ENCODE measurements around the gene ZNF763.
A peak's percentile ranks its signal among the peaks of the same experiment; 100 is the strongest.
"Not testable (repeated sequence)": the region's sequence is repeated elsewhere in the genome, so short reads cannot be mapped to it uniquely, and the experiment has no call there.

The ZNF763 gene

DNA sequence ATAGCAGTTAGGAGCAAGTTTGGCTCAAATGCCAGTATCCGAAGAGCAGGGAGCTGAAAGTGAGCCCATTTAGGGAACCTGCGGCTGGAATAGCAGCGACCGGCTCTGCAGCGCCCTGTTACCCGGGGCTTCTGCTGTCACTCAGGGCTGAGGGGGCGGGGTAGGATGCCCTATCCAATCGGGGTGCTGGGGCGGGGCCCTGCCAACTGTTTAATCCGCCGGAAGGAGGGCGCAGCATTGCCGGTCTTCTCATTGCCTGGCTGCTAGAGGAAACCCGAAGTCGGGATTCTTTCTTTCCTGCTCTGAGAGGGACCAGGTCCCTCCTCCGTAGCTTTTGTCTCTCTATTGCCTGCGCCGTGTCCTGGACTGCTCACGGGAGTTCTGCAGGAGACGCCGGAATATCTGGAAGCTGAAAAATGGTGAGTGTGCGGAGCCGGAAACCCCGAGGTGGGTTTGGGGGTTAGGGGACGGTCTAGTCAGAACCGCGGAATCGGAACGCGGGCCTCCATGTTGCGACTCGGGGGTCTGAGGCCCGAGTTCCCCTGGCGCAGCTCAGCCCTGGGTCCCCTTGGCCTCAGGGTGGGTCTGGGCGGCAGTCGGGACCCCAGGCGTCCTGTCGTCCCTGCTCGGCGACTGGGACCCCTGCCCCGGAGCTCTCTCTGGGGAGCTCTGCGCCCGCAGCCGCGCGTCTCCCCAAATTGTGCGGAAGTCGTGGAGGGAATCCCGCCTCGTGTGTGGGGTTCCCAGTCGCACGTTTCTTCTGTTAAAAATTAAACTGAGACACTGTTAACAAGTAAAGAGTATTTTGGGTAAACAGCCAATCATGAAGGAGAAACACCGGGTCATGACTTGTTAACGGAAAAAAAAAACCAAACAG, 22.8 kb downstream of the ZNF763 start:
- H3K9ac ChIP-seq (ENCODE audit: low read depth, low read length): peak overlapping the region; percentile 44
- H3K4me1 ChIP-seq (ENCODE audit: insufficient read depth, low read length): no peaks in the 10 kb centered on the region
- no peaks in the 10 kb centered on the region for H3K36me3 ChIP-seq (ENCODE audit: insufficient read depth, low read length)
- peaks cover 6% of the 10 kb centered on the region for H3K9me3 ChIP-seq (ENCODE audit: control insufficient read depth, insufficient read depth, low read length)

DNA sequence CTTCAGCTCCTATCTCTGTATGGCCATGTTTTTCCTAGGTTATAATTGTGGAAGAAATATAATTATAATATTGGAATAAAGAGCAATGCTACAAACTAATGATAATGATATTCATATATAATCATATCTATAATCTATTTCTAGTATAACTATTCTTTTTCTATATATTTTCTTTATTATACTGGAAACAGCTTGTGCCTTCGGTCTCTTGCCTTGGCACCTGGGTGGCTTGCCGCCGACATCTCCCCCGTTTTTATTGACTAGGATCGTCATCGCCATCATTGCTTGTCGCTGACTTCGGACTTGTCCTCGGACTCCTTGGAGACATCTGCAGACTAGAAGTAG, 24.2 kb downstream of the ZNF763 start:
- Histone ChIP-seq H3K36me3 (ENCODE audit: insufficient read depth, low read length) (no peaks in the 10 kb centered on the region), H3K4me1 (ENCODE audit: insufficient read depth, low read length) (no peaks in the 10 kb centered on the region), H3K9ac (ENCODE audit: low read depth, low read length) (no peak overlapping the region), H3K9me3 (ENCODE audit: control insufficient read depth, insufficient read depth, low read length) (peaks cover 3% of the 10 kb centered on the region; the same call in 1 of the 2 replicates)

DNA sequence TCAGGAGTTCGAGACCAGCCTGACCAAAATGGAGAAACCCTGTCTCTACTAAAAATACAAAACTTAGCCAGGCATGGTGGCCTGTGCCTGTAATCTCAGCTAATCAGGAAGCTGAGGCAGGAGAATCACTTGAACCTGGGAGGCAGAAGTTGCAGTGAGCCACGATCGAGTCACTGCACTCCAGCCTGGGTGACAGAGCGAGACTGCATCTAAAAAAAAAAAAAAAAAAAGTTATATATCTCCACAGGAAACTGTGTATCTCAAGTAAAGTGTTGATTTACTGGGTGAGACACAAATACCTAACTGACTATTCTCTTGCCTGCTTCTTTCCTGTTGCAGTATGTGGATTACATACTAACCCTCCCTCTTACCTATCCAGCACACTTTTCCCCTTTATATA, 27.1 kb downstream of the ZNF763 start:
- H3K9ac ChIP-seq (ENCODE audit: low read depth, low read length); H3K36me3 ChIP-seq (ENCODE audit: insufficient read depth, low read length); H3K9me3 ChIP-seq (ENCODE audit: control insufficient read depth, insufficient read depth, low read length): not testable (repeated sequence)

DNA sequence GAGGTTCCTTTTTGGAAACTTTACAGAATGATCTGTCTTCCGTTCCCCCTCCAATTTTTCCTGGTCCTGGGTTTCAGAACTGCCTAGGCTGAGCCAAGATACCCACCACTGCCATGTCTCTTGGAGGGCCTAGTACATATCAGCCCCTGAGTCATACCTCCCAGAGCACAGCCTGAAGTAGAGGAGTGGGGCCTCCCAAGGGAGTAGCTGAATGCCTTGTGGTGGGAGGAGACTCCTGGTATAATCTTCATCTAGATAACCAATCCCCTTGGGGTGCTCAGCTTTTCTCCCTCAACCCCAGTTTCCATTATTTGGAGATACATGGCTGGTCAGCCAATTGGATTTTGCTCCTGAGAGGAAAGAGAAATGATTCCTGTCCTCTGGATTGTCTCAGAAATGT, 30.3 kb downstream of the ZNF763 start:
- H3K4me1 ChIP-seq (ENCODE audit: insufficient read depth, low read length): no peaks in the 10 kb centered on the region
- peaks cover 2% of the 10 kb centered on the region for H3K9me3 ChIP-seq (ENCODE audit: control insufficient read depth, insufficient read depth, low read length)
- H3K9ac ChIP-seq (ENCODE audit: low read depth, low read length): no peak overlapping the region
- H3K36me3 ChIP-seq (ENCODE audit: insufficient read depth, low read length): no peaks in the 10 kb centered on the region

More for the DNA sequence above, 27.1 kb downstream of the ZNF763 start:
- H3K4me1 ChIP-seq (ENCODE audit: insufficient read depth, low read length): not testable (repeated sequence)

DNA sequence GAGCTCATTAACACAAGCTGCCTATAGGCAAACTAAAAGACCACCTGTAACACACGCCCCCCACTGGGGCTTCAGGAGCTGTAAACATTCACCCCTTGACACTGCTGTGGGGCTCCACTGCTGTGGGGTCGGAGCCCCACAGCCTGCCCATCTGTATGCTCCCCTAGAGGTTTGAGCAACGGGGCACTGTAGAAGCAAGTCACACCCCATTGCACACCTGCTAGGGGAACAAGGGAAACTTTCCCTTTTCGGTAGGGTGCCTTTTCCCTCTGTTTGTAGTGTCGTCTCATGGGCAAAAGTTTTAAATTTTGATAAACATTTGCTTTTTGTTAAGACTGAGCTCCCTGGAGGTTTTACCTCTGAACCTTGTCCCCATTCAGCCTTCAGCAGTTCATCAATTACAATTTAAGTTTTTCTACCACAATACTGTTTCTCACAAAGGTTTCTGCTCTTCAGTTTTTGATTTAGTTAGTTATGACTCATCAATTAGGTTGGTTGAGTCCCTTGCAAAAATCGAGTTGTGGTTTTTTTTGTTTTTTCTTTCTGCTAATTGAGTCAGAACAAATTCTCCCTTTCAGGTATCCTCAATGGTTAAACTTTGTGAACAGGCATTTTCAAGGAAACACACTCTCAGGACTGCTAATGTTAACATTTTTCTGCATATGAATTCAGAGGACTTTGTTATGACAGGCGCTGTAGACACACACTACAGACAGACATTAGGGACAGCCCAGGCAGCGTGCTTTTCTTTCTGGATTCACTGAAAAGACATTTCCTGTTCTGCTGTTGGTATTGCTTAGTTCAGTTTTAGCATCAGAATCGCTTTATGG, 35.5 kb downstream of the ZNF763 start:
- no peaks in the 10 kb centered on the region; the same call in 1 of the 2 replicates for H3K36me3 ChIP-seq (ENCODE audit: insufficient read depth, low read length)
- H3K9ac ChIP-seq (ENCODE audit: low read depth, low read length): no peak overlapping the region
- no peaks in the 10 kb centered on the region for H3K4me1 ChIP-seq (ENCODE audit: insufficient read depth, low read length)
- H3K9me3 ChIP-seq (ENCODE audit: control insufficient read depth, insufficient read depth, low read length): peaks cover 2% of the 10 kb centered on the region; the same call in 1 of the 2 replicates

DNA sequence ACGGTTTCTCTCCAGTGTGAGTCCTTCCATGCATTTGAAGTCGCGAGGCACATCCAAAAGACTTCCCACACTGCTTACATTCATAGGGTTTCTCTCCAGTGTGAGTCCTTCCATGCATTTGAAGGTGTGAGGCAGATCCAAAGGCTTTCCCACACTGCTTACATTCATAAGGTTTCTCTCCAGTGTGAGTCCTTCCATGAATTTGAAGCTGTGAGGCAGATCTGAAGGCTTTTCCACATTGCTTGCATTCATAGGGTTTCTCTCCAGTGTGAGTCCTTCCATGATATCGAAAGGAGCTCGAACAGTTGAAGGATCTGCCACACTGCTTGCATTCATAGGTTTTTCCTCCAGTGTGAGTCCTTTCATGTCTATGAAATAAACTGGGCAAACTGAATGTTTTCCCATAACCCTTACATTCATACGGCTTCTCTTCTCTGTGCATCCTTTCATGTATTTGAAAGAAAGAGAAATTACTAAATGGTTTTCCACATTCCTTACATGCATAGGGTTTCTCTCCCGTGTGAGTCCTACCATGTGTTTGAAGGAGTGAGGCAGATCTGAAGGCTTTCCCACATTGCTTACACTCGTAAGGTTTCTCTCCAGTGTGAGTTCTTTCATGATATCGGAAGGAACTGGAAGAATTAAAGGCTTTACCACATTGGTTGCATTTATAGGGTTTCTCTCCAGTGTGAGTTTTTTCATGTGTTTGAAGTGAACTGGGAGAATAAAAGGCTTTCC, 50.3 kb downstream of the ZNF763 start:
- H3K36me3 ChIP-seq (ENCODE audit: insufficient read depth, low read length): no peaks in the 10 kb centered on the region; the same call in 1 of the 2 replicates
- H3K9me3 ChIP-seq (ENCODE audit: control insufficient read depth, insufficient read depth, low read length): peaks cover 3% of the 10 kb centered on the region
- H3K4me1 ChIP-seq (ENCODE audit: insufficient read depth, low read length): no peaks in the 10 kb centered on the region
- no peak overlapping the region for H3K9ac ChIP-seq (ENCODE audit: low read depth, low read length)

DNA sequence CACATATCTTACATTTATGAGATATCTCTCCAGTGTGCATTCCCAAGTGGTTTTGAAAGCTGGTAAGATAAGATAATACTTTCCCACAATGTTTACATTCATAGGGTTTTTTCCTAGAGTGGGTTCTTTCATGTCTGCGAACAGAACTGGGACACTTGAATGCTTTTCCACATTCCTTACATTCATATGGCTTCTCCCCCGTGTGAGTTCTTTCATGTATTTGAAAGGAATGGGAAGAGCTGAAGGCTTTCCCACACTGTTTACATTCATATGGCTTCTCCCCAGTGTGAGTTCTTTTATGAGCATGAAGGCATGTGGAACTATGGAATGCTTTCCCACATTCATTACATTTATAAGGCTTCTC, 50.9 kb downstream of the ZNF763 start:
- peaks cover 3% of the 10 kb centered on the region for H3K9me3 ChIP-seq (ENCODE audit: control insufficient read depth, insufficient read depth, low read length)
- H3K9ac ChIP-seq (ENCODE audit: low read depth, low read length): no peak overlapping the region
- no peaks in the 10 kb centered on the region; the same call in 1 of the 2 replicates for H3K36me3 ChIP-seq (ENCODE audit: insufficient read depth, low read length)
- H3K4me1 ChIP-seq (ENCODE audit: insufficient read depth, low read length): no peaks in the 10 kb centered on the region
